ENCODE data around the gene DCTN2.

Gene DCTN2

GRCh38 chr12:57547288-57548012 is 458 bp upstream of the DCTN2 start:
- Histone ChIP-seq H3K27ac (ENCODE audit: poor library complexity, severe bottlenecking) (peak overlapping the region; percentile 67), H3K36me3 (ENCODE audit: low read depth) (peaks cover 20% of the 10 kb centered on the region), H3K4me1 (ENCODE audit: insufficient read depth, poor library complexity, severe bottlenecking) (peaks cover 8% of the 10 kb centered on the region), H3K4me3 (ENCODE audit: severe bottlenecking) (peak overlapping the region; percentile 98), H3K27me3 (ENCODE audit: insufficient read depth, poor library complexity, severe bottlenecking) (no peaks in the 10 kb centered on the region), H3K9me3 (ENCODE audit: severe bottlenecking) (no peaks in the 10 kb centered on the region)
- TF ChIP-seq, protein P1, sequence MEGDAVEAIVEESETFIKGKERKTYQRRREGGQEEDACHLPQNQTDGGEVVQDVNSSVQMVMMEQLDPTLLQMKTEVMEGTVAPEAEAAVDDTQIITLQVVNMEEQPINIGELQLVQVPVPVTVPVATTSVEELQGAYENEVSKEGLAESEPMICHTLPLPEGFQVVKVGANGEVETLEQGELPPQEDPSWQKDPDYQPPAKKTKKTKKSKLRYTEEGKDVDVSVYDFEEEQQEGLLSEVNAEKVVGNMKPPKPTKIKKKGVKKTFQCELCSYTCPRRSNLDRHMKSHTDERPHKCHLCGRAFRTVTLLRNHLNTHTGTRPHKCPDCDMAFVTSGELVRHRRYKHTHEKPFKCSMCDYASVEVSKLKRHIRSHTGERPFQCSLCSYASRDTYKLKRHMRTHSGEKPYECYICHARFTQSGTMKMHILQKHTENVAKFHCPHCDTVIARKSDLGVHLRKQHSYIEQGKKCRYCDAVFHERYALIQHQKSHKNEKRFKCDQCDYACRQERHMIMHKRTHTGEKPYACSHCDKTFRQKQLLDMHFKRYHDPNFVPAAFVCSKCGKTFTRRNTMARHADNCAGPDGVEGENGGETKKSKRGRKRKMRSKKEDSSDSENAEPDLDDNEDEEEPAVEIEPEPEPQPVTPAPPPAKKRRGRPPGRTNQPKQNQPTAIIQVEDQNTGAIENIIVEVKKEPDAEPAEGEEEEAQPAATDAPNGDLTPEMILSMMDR (IDR thresholded peaks at IDR 0.05; ENCODE audit: poor library complexity, severe bottlenecking): no peak
- DNase-seq (ENCODE audit: low spot score) (no peak), ATAC-seq (ENCODE audit: low read depth) (no peak)

GRCh38 chr12:57545809-57546437 is 1.1 kb downstream of the DCTN2 start:
- H3K4me3 ChIP-seq (ENCODE audit: severe bottlenecking): peak overlapping the region; percentile 98
- DNase-seq (ENCODE audit: low spot score) (no peak), ATAC-seq (ENCODE audit: low read depth) (peak; percentile 49)
- H3K27ac ChIP-seq (ENCODE audit: poor library complexity, severe bottlenecking): peak overlapping the region; percentile 67
- peaks cover 8% of the 10 kb centered on the region for H3K4me1 ChIP-seq (ENCODE audit: insufficient read depth, poor library complexity, severe bottlenecking)
- H3K36me3 ChIP-seq (ENCODE audit: low read depth): peaks cover 35% of the 10 kb centered on the region
- TF ChIP-seq, protein P1 (IDR thresholded peaks at IDR 0.05; ENCODE audit: poor library complexity, severe bottlenecking): no peak
- H3K9me3 ChIP-seq (ENCODE audit: severe bottlenecking): no peaks in the 10 kb centered on the region
- H3K27me3 ChIP-seq (ENCODE audit: insufficient read depth, poor library complexity, severe bottlenecking): no peaks in the 10 kb centered on the region

GRCh38 chr12:57543581-57543980 is 3.4 kb downstream of the DCTN2 start:
- Histone ChIP-seq H3K4me1 (ENCODE audit: insufficient read depth, poor library complexity, severe bottlenecking) (peaks cover 8% of the 10 kb centered on the region), H3K27ac (ENCODE audit: poor library complexity, severe bottlenecking) (no peak overlapping the region), H3K4me3 (ENCODE audit: severe bottlenecking) (no peak overlapping the region), H3K27me3 (ENCODE audit: insufficient read depth, poor library complexity, severe bottlenecking) (no peaks in the 10 kb centered on the region), H3K9me3 (ENCODE audit: severe bottlenecking) (no peaks in the 10 kb centered on the region), H3K36me3 (ENCODE audit: low read depth) (peaks cover 40% of the 10 kb centered on the region)
- DNase-seq (ENCODE audit: low spot score) (no peak), ATAC-seq (ENCODE audit: low read depth) (no peak)
- TF ChIP-seq, protein P1 (IDR thresholded peaks at IDR 0.05; ENCODE audit: poor library complexity, severe bottlenecking): no peak

DNA sequence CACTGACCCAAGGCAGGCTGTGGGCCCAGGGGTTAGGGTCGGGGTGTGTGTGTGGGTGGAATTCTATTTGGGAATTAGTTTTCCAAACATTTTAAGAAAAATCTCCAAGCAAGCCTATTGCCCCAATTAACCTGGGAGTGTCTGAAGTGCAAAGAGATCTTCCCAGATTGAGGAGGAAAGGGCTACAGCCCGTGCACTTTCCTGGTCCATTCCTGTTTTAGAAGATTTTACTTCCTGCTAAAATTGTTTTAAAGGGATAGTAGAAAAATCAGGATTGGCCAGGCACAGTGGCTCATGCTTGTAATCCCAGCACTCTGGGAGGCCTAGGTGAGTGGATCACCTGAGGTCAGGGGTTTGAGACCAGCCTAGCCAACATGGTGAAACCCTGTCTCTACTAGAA is 5.3 kb downstream of the DCTN2 start:
- Histone ChIP-seq H3K4me3 (ENCODE audit: severe bottlenecking) (no peak overlapping the region), H3K9me3 (ENCODE audit: severe bottlenecking) (no peaks in the 10 kb centered on the region), H3K27ac (ENCODE audit: poor library complexity, severe bottlenecking) (no peak overlapping the region), H3K27me3 (ENCODE audit: insufficient read depth, poor library complexity, severe bottlenecking) (no peaks in the 10 kb centered on the region), H3K36me3 (ENCODE audit: low read depth) (peaks cover 53% of the 10 kb centered on the region), H3K4me1 (ENCODE audit: insufficient read depth, poor library complexity, severe bottlenecking) (peaks cover 8% of the 10 kb centered on the region)
- TF ChIP-seq, protein P1 (IDR thresholded peaks at IDR 0.05; ENCODE audit: poor library complexity, severe bottlenecking): no peak
- ATAC-seq (ENCODE audit: low read depth) (no peak), DNase-seq (ENCODE audit: low spot score) (no peak)

DNA sequence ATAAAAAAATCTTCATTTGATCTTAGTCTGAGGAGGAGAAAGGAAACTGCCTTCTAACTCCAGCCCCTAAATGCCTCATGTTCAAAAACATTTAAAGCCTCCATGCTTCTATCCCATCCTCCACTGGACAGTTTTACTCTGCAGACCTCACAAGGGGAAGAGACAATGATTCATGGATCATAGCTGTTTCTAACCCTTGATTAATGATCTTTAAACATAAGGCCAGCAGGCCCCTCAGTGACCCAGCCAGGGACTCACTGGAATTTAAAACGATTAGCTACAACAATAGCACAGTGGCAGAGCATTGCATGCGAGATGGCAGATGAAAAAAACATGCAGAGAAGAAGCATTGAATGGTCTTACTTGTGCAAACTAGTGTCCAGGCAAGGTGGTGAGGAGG is 6.0 kb downstream of the DCTN2 start:
- ATAC-seq (ENCODE audit: low read depth) (no peak), DNase-seq (ENCODE audit: low spot score) (no peak)
- H3K27me3 ChIP-seq (ENCODE audit: insufficient read depth, poor library complexity, severe bottlenecking): no peaks in the 10 kb centered on the region
- no peak overlapping the region for H3K4me3 ChIP-seq (ENCODE audit: severe bottlenecking)
- no peak overlapping the region for H3K27ac ChIP-seq (ENCODE audit: poor library complexity, severe bottlenecking)
- TF ChIP-seq, protein P1 (IDR thresholded peaks at IDR 0.05; ENCODE audit: poor library complexity, severe bottlenecking): no peak
- H3K4me1 ChIP-seq (ENCODE audit: insufficient read depth, poor library complexity, severe bottlenecking): peaks cover 7% of the 10 kb centered on the region
- H3K9me3 ChIP-seq (ENCODE audit: severe bottlenecking): no peaks in the 10 kb centered on the region
- H3K36me3 ChIP-seq (ENCODE audit: low read depth): peaks cover 55% of the 10 kb centered on the region
